ENCODE results near the gene RAX2. TPM values are rescaled to one million over a fixed set of nuclear protein-coding genes. Genes with fewer than 3 reads are reported as not detected.

The RAX2 gene
- total and polyA plus RNA-seq, 2 donors (not counting 1 experiment from before 2014, with no cell fraction given): not detected

GRCh38 chr19:3774621-3775373 is 2.8 kb upstream of the RAX2 start:
- Histone ChIP-seq H3K9ac (ENCODE audit: insufficient read depth, low read length) (no peak overlapping the region), H3K27me3 (ENCODE audit: control insufficient read depth, insufficient read depth, low read length) (no peaks in the 10 kb centered on the region), H3K4me2 (ENCODE audit: extremely low read depth, insufficient read depth, low read length) (no peak overlapping the region), H3K79me2 (ENCODE audit: control insufficient read depth, insufficient read depth, low read length) (no peaks in the 10 kb centered on the region), H3K9me3 (ENCODE audit: control insufficient read depth, insufficient read depth, low read depth, low read length) (no peaks in the 10 kb centered on the region), H3K36me3 (ENCODE audit: control insufficient read depth, insufficient read depth, low read length) (no peaks in the 10 kb centered on the region), H3K27ac (ENCODE audit: insufficient read depth, low read length) (no peak overlapping the region), H4K20me1 (ENCODE audit: control insufficient read depth, extremely low read depth, insufficient read depth, low read length) (no peaks in the 10 kb centered on the region), H2AFZ (ENCODE audit: low read length) (no peak overlapping the region), H3K4me1 (ENCODE audit: control insufficient read depth, extremely low read depth, insufficient read depth, low read length) (no peaks in the 10 kb centered on the region), H3K4me3 (replicated peaks in 1 of 4; ENCODE audit: control extremely low read depth in 1 of 4, insufficient read depth in 1 of 4, low read depth in 3 of 4, low read length in 4 of 4) (no peak overlapping the region)
- no peak for DNase-seq (ENCODE audit: low read depth in 2 of 2)
- no peak for TF ChIP-seq CTCF (conservative IDR thresholded peaks at IDR 0.05 in 1 of 2, IDR thresholded peaks at IDR 0.05 in 1 of 2; ENCODE audit: low read depth in 1 of 2, low read length in 2 of 2)
- TF ChIP-seq EZH2 (IDR thresholded peaks at IDR 0.05; ENCODE audit: low read length, missing control alignments): no peak

- Histone ChIP-seq H3K9ac (ENCODE audit: insufficient read depth, low read length) (no peak overlapping the region), H3K79me2 (ENCODE audit: control insufficient read depth, insufficient read depth, low read length) (no peaks in the 10 kb centered on the region), H4K20me1 (ENCODE audit: control insufficient read depth, extremely low read depth, insufficient read depth, low read length) (no peaks in the 10 kb centered on the region), H3K36me3 (ENCODE audit: control insufficient read depth, insufficient read depth, low read length) (no peaks in the 10 kb centered on the region), H3K9me3 (ENCODE audit: control insufficient read depth, insufficient read depth, low read depth, low read length) (no peaks in the 10 kb centered on the region), H3K4me1 (ENCODE audit: control insufficient read depth, extremely low read depth, insufficient read depth, low read length) (no peaks in the 10 kb centered on the region), H3K27me3 (ENCODE audit: control insufficient read depth, insufficient read depth, low read length) (no peaks in the 10 kb centered on the region), H2AFZ (ENCODE audit: low read length) (no peak overlapping the region), H3K4me2 (ENCODE audit: extremely low read depth, insufficient read depth, low read length) (no peak overlapping the region), H3K4me3 (replicated peaks in 1 of 4; ENCODE audit: control extremely low read depth in 1 of 4, insufficient read depth in 1 of 4, low read depth in 3 of 4, low read length in 4 of 4) (no peak overlapping the region), H3K27ac (ENCODE audit: insufficient read depth, low read length) (no peak overlapping the region)
- DNase-seq (ENCODE audit: low read depth in 2 of 2): no peak
- TF ChIP-seq CTCF (conservative IDR thresholded peaks at IDR 0.05 in 1 of 2, IDR thresholded peaks at IDR 0.05 in 1 of 2; ENCODE audit: low read depth in 1 of 2, low read length in 2 of 2): no peak
- no peak for TF ChIP-seq EZH2 (IDR thresholded peaks at IDR 0.05; ENCODE audit: low read length, missing control alignments)
These were observed 1.9 kb upstream of the RAX2 start for GRCh38 chr19:3773814-3774515.

GRCh38 chr19:3771000-3771905 is 775 bp downstream of the RAX2 start:
- Histone ChIP-seq H3K27ac (ENCODE audit: insufficient read depth, low read length) (no peak overlapping the region), H3K27me3 (ENCODE audit: control insufficient read depth, insufficient read depth, low read length) (no peaks in the 10 kb centered on the region), H3K4me3 (replicated peaks in 1 of 4; ENCODE audit: control extremely low read depth in 1 of 4, insufficient read depth in 1 of 4, low read depth in 3 of 4, low read length in 4 of 4) (no peak overlapping the region), H3K4me1 (ENCODE audit: control insufficient read depth, extremely low read depth, insufficient read depth, low read length) (no peaks in the 10 kb centered on the region), H3K4me2 (ENCODE audit: extremely low read depth, insufficient read depth, low read length) (no peak overlapping the region), H4K20me1 (ENCODE audit: control insufficient read depth, extremely low read depth, insufficient read depth, low read length) (no peaks in the 10 kb centered on the region), H3K79me2 (ENCODE audit: control insufficient read depth, insufficient read depth, low read length) (no peaks in the 10 kb centered on the region), H2AFZ (ENCODE audit: low read length) (no peak overlapping the region), H3K9me3 (ENCODE audit: control insufficient read depth, insufficient read depth, low read depth, low read length) (no peaks in the 10 kb centered on the region), H3K9ac (ENCODE audit: insufficient read depth, low read length) (no peak overlapping the region), H3K36me3 (ENCODE audit: control insufficient read depth, insufficient read depth, low read length) (peaks cover 3% of the 10 kb centered on the region)
- no peak for TF ChIP-seq CTCF (conservative IDR thresholded peaks at IDR 0.05 in 1 of 2, IDR thresholded peaks at IDR 0.05 in 1 of 2; ENCODE audit: low read depth in 1 of 2, low read length in 2 of 2)
- no peak for TF ChIP-seq EZH2 (IDR thresholded peaks at IDR 0.05; ENCODE audit: low read length, missing control alignments)
- DNase-seq (ENCODE audit: low read depth in 2 of 2): no peak

Data from fibroblast of lung (primary cell).